ENCODE data around the gene STYXL1. TPM values are rescaled to one million over a fixed set of nuclear protein-coding genes. Genes with fewer than 3 reads are reported as not detected.

Gene STYXL1
- total RNA-seq, 1 donor from 2014 or later: 35.3 TPM

DNA sequence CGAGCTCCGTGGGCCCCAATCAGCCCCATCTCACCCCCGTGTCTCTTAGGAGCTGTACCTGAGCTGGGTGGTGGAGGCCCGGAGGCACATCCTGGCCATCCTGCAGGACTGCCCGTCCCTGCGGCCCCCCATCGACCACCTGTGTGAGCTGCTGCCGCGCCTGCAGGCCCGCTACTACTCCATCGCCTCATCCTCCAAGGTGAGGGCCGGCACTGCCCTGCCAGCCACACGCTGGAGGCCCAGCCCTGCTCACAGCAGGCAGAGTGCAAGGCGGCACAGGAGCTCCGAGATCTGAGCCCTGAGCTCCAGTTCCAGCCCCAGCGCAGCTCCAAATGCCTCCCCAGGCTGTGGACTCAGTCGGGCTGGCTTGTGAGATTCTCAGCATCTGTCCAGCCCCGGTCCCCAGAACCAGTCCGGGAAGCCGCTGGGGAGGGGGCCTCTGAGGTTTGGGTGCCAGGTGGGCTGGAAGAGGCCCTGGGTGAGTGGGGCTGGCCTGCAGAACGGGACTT is 62.7 kb downstream of the STYXL1 start:
- TF ChIP-seq, protein P1, sequence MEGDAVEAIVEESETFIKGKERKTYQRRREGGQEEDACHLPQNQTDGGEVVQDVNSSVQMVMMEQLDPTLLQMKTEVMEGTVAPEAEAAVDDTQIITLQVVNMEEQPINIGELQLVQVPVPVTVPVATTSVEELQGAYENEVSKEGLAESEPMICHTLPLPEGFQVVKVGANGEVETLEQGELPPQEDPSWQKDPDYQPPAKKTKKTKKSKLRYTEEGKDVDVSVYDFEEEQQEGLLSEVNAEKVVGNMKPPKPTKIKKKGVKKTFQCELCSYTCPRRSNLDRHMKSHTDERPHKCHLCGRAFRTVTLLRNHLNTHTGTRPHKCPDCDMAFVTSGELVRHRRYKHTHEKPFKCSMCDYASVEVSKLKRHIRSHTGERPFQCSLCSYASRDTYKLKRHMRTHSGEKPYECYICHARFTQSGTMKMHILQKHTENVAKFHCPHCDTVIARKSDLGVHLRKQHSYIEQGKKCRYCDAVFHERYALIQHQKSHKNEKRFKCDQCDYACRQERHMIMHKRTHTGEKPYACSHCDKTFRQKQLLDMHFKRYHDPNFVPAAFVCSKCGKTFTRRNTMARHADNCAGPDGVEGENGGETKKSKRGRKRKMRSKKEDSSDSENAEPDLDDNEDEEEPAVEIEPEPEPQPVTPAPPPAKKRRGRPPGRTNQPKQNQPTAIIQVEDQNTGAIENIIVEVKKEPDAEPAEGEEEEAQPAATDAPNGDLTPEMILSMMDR (IDR thresholded peaks at IDR 0.05; ENCODE audit: unreplicated experiment): no peak
- Mint-ChIP-seq H3K4me1 (peaks cover 5% of the 10 kb centered on the region), H3K27ac (no peak overlapping the region), H3K36me3 (peaks cover 10% of the 10 kb centered on the region), H3K9me3 (no peaks in the 10 kb centered on the region), H3K27me3 (ENCODE audit: low read depth) (no peaks in the 10 kb centered on the region), H3K4me3 (no peak overlapping the region)
- no peak for DNase-seq (ENCODE audit: low spot score in 2 of 2, unreplicated experiment in 2 of 2)

DNA sequence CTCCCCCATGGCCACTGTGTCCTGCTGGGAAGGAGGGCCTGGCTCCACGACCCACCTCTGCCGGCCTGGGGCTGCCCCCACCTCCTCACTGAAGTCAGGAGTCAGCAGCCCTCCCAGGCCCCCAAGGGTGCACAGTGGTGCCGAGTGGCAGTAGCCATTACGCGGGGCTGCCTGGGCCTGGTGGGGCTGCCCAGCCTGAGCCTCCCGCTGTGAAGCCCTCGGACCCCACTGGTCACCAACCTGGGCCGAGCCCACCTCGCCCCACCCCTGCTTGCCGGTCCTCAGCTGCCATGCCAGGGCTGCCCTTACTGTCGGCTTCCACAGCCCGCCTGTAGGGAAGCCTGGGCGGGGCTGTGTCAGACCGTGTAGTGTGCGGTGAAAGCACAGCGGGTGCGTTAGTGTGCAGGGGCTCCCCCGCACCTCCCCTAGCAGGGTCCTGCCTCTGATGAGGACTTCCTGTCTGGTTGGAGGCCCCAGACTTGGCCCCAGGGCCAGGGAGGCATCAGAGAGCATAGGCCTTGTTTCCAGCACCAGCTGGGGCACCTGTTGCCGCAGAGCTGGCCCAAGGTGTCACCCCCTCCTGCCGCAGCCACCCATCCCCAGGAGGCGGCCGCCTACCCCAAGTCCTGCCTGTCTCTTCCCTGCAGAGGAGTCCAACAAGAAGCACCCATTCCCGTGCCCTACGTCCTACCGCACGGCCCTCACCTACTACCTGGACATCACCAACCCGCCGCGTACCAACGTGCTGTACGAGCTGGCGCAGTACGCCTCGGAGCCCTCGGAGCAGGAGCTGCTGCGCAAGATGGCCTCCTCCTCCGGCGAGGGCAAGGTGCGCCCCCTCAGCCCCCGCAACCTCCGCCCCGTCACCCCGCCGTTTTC is 63.4 kb downstream of the STYXL1 start:
- no peak for DNase-seq (ENCODE audit: low spot score in 2 of 2, unreplicated experiment in 2 of 2)
- Mint-ChIP-seq H3K4me3 (no peak overlapping the region), H3K36me3 (peaks cover 13% of the 10 kb centered on the region), H3K9me3 (no peaks in the 10 kb centered on the region), H3K27me3 (ENCODE audit: low read depth) (no peaks in the 10 kb centered on the region), H3K4me1 (peaks cover under 1% of the 10 kb centered on the region), H3K27ac (no peak overlapping the region)
- TF ChIP-seq, protein P1 (IDR thresholded peaks at IDR 0.05; ENCODE audit: unreplicated experiment): no peak

DNA sequence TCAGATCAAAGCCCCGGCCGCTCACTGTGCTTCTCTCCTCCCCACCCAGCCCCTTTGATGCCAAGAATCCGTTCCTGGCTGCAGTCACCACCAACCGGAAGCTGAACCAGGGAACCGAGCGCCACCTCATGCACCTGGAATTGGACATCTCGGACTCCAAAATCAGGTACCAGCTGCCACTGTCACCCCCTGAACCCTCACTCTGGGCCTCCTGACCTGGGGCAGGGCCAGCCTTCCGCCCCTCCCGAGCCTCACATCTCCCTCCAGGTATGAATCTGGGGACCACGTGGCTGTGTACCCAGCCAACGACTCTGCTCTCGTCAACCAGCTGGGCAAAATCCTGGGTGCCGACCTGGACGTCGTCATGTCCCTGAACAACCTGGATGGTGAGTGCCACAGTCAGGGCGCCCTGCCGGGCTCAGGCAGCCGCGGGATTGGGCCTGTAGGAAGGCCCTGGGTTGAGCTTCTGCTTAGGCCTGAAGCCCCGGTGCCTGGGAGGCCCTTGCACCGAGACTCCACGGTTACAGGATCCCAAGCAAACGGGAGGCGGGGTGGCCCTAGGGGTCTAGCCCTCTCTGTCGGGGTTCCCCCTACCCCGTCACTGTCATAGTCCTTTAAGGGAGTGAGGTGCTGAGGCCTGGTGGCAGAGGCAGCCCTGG is 64.2 kb downstream of the STYXL1 start:
- DNase-seq (ENCODE audit: low spot score in 2 of 2, unreplicated experiment in 2 of 2): no peak
- Mint-ChIP-seq H3K4me1 (no peaks in the 10 kb centered on the region), H3K9me3 (no peaks in the 10 kb centered on the region), H3K4me3 (no peak overlapping the region), H3K27ac (no peak overlapping the region), H3K36me3 (peaks cover 15% of the 10 kb centered on the region), H3K27me3 (ENCODE audit: low read depth) (no peaks in the 10 kb centered on the region)
- TF ChIP-seq, protein P1 (IDR thresholded peaks at IDR 0.05; ENCODE audit: unreplicated experiment): no peak

DNA sequence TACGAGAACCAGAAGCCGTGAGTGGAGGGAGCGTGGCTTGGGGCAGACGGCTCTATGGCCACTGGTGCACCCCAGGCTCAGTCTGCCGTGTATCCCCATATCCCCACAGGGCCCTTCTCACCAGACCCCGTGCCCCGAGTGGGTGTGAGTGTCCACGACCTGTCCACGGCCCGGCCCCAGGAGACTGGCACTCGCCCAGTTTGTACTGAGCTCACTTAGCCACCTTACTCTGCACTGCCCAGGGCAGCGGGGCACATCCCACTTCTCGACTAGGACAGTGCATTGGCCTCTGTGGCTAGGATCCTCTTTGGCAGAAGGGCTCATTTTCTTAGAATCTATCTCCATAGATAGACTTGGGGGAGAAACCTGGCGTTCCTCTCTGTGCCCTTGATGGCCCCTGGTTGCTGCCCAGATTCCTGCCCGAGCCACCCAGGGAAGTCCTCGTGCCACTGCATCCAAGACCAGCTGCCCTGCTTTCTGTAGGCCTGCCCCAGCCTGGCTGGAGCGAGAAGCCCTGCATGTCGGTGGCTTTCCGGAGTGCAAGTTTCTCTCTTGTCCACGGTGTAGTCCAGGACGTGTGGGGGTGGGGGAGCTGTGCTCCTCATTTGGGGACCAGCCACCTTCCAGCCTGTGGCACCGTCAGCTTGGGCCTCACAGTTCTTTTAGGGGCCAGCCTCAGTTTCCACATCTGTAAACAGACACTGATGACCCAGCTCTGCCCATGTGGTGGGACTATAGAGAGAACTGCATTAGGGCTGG is 65.3 kb downstream of the STYXL1 start:
- Mint-ChIP-seq H3K4me3 (no peak overlapping the region), H3K27ac (no peak overlapping the region), H3K36me3 (peaks cover 15% of the 10 kb centered on the region), H3K4me1 (no peaks in the 10 kb centered on the region), H3K9me3 (no peaks in the 10 kb centered on the region), H3K27me3 (ENCODE audit: low read depth) (no peaks in the 10 kb centered on the region)
- TF ChIP-seq, protein P1 (IDR thresholded peaks at IDR 0.05; ENCODE audit: unreplicated experiment): no peak
- DNase-seq (ENCODE audit: low spot score in 2 of 2, unreplicated experiment in 2 of 2): no peak

DNA sequence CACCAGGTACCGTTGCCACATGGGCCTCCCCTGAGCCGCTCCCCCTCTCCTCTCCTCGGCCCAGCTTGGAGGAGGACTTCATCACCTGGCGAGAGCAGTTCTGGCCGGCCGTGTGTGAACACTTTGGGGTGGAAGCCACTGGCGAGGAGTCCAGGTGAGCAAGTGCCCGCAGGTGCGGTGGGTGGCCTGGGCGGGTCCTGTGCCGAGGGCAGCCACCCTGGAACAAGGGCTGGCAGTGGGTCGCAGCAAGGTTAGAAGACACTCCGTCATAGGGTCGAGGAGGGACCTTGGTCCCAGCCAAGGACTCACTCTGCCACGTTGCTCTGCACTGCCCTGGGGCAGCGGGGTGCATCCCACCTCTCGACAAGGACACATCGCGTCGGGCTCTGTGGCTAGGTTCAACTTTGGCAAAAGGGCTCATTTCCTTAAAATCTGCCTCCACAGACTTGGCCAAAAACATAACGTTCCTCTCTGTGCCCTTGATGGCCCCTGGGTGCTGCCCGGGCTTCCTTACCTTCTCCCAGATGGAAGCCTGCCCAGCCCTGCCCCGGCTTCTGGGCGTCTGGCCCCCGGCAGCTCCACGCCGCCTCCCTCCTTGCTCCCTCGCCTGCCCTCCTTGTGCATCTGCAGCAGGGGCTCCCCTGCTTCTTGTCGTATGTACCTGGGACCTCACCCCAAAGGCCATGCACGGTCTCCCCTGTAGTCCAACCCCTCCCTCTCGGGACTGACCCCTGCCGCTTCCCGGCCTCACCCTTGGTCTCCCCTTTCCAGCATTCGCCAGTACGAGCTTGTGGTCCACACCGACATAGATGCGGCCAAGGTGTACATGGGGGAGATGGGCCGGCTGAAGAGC is 66.1 kb downstream of the STYXL1 start:
- Mint-ChIP-seq H3K27me3 (ENCODE audit: low read depth) (no peaks in the 10 kb centered on the region), H3K4me1 (no peaks in the 10 kb centered on the region), H3K9me3 (no peaks in the 10 kb centered on the region), H3K36me3 (peaks cover 8% of the 10 kb centered on the region), H3K27ac (no peak overlapping the region), H3K4me3 (no peak overlapping the region)
- TF ChIP-seq, protein P1 (IDR thresholded peaks at IDR 0.05; ENCODE audit: unreplicated experiment): no peak
- no peak for DNase-seq (ENCODE audit: low spot score in 2 of 2, unreplicated experiment in 2 of 2)
